K562 (cell line): ENCODE measurements around the gene MTOR. TPM values are rescaled to one million over a fixed set of nuclear protein-coding genes. Genes with fewer than 3 reads are reported as not detected.
A peak's percentile ranks its signal among the peaks of the same experiment; 100 is the strongest.

Experiments used
- CREBBP ChIP-seq: IDR thresholded peaks from one replicate; pipeline ENCODE4 v1.6.1; 2012; ENCODE audit warnings: low read depth, mild to moderate bottlenecking, control low read depth, inconsistent platforms, low read length
- NUFIP1 ChIP-seq: fragments of 450-650 bp; IDR thresholded peaks from 2 replicates; pipeline ENCODE4 v1.6.1; 2018; ENCODE audit not compliant: partially characterized antibody
- PHF8 ChIP-seq: fragments of 200-600 bp; sonication (generic); IDR thresholded peaks from 2 replicates; pipeline ENCODE4 v1.6.1; 2012; ENCODE audit warnings: mixed run types, mild to moderate bottlenecking, inconsistent platforms, low read length, moderate library complexity, borderline replicate concordance
- POLR2H ChIP-seq: IDR thresholded peaks from 2 replicates; pipeline ENCODE4 v1.6.1; 2016; ENCODE audit warnings: missing genetic modification characterization, low read depth, mild to moderate bottlenecking, control low read depth, missing compliant biosample characterization, moderate library complexity
- POU5F1 ChIP-seq: fragments of 150-350 bp; IDR thresholded peaks from 2 replicates; pipeline ENCODE4 v1.6.1; 2014; ENCODE audit warnings: borderline replicate concordance, low read length, low read depth, mild to moderate bottlenecking; ENCODE audit not compliant: partially characterized antibody
- TRIM28 ChIP-seq: fragments of 450-650 bp; IDR thresholded peaks from 2 replicates; pipeline ENCODE4 v1.6.1; 2017
- ZFX ChIP-seq: sonication (generic); formaldehyde crosslinking; IDR thresholded peaks from 2 replicates; pipeline ENCODE4 v1.8.0; 2022; ENCODE audit warnings: mild to moderate bottlenecking, missing genetic modification reagents, moderate library complexity
- ZNF764 ChIP-seq: fragments of 250-450 bp; sonication (Bioruptor Pico); IDR thresholded peaks from 2 replicates; pipeline ENCODE4 v1.4.0; 2020; ENCODE audit warnings: low read depth, mild to moderate bottlenecking, moderate library complexity
- ZZZ3 ChIP-seq: fragments of 450-650 bp; IDR thresholded peaks from 2 replicates; pipeline ENCODE4 v1.6.1; 2016; ENCODE audit warnings: antibody characterized with exemption, mild to moderate bottlenecking, moderate library complexity
- polyA plus RNA-seq, 8 experiments: library from polyadenylated mRNA; depleted of rRNA in 4 of 8; stranded (reverse) in 5 of 8; unstranded in 3 of 8; fragments of >200 nt; fragmentation: Nextera tagmentation in 2 of 8; fragmentation: Illumina TruSeq in 1 of 8; extraction: Ambion mirVana in 2 of 8; extraction: Trizol in 1 of 8; gene quantifications; 2 replicates each; pipeline versions ENCODE4 v1.2.1 to v1.2.3, GENCODE V29; 2011 to 2014; ENCODE audit warnings: inconsistent platforms in 1 of 8, missing spikeins in 1 of 8
- total RNA-seq, 7 experiments: library from RNA; depleted of rRNA in 6 of 7; stranded (reverse); fragments of >200 nt in 6 of 7; fragmentation: Illumina TruSeq in 2 of 7; extraction: Trizol in 2 of 7; gene quantifications; 2 replicates each; pipeline versions ENCODE4 v1.2.1 to v1.2.3, GENCODE V29; 2011 to 2021; ENCODE audit warnings: low replicate concordance in 1 of 7
- TF ChIP-seq, protein P1 (sequence below), 2 experiments: fragments of 450-650 bp; IDR thresholded peaks; 2 replicates each; pipeline ENCODE4 v1.6.1; 2016
- TF ChIP-seq, protein P2 (sequence below): IDR thresholded peaks from 2 replicates; pipeline ENCODE4 v1.6.1; 2011; ENCODE audit warnings: borderline replicate concordance, low read depth, mild to moderate bottlenecking, moderate library complexity, low read length; ENCODE audit not compliant: insufficient read depth, poor library complexity, severe bottlenecking
- TF ChIP-seq, protein P3 (sequence below): IDR thresholded peaks from 2 replicates; pipeline ENCODE4 v1.6.1; 2012; ENCODE audit warnings: low read depth, low read length, improper control_type of control experiment, borderline replicate concordance
- TF ChIP-seq, protein P4 (sequence below): sonication (generic); formaldehyde crosslinking; IDR thresholded peaks from 2 replicates; pipeline ENCODE4 v1.8.1; 2023; ENCODE audit warnings: mild to moderate bottlenecking, missing genetic modification reagents
- TF ChIP-seq, protein P5 (sequence below): fragments of 450-650 bp; IDR thresholded peaks from 2 replicates; pipeline ENCODE4 v1.6.1; 2016
- TF ChIP-seq, protein P6 (sequence below): sonication (generic); formaldehyde crosslinking; IDR thresholded peaks from 2 replicates; pipeline ENCODE4 v1.9.0; 2022; ENCODE audit warnings: mild to moderate bottlenecking, missing genetic modification reagents

Gene MTOR
- total and polyA plus RNA-seq, 9 of the 15 experiments (the other 6 are each of a cell fraction or from before 2014, with no cell fraction given) = 11.4 to 71.4 (median 52.2) TPM

DNA sequence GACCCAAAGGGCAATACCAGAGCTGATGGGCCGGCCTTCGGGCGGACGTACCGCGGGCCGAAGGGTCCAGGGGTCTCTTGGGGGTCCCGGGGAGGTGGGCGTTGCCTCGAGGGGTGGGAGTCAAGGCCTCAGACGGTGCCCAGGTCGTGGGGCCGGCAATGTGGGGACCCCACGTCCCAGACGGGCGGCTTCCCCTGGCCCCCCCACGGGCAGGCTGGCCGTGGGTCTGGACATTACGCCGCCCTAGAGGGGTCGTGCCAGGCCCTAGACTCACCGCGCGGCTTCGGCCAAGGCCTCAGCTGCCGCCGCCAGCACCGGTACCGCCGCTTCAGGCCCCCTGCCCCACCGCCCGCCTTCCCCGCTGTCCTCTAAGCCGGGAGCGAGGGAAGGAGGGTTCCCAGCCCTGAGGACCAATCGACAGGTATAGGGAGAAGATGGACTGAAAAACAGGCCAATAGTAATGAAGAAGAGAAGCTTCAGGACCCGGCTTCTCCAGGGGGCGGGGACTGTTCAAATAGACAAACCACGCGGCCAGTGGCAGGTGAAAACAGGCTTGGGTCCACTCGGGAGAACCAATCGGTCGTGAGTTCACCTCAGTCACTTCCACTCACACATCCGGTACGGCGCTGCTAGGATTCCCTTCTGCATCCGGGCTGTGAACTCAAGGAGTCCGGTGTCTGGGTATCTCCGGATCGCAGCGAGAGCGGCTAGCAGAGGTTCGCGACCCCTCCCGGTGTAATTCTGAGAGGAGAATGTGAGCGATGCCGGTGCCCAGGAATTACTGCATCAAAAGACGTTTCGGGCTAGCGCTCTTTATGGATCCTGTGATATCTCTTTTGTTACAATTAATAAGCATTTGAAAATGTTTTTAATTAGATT is at the start of gene MTOR (continued):
- TF ChIP-seq, protein P1, sequence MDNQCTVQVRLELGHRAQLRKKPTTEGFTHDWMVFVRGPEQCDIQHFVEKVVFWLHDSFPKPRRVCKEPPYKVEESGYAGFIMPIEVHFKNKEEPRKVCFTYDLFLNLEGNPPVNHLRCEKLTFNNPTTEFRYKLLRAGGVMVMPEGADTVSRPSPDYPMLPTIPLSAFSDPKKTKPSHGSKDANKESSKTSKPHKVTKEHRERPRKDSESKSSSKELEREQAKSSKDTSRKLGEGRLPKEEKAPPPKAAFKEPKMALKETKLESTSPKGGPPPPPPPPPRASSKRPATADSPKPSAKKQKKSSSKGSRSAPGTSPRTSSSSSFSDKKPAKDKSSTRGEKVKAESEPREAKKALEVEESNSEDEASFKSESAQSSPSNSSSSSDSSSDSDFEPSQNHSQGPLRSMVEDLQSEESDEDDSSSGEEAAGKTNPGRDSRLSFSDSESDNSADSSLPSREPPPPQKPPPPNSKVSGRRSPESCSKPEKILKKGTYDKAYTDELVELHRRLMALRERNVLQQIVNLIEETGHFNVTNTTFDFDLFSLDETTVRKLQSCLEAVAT (IDR thresholded peaks at IDR 0.05) = peak in 1 of 2 experiments; percentile 40; a peak in 1 of 4 replicates
- peak; percentile 87 for TF ChIP-seq ZZZ3
- no peak for TF ChIP-seq POU5F1
- no peak for TF ChIP-seq NUFIP1
- 0 out of 2 replicates have a peak, but pooled peaks have one; percentile 56 for TF ChIP-seq ZNF764 (CRISPR knock-in tag)
- TF ChIP-seq, protein P2, sequence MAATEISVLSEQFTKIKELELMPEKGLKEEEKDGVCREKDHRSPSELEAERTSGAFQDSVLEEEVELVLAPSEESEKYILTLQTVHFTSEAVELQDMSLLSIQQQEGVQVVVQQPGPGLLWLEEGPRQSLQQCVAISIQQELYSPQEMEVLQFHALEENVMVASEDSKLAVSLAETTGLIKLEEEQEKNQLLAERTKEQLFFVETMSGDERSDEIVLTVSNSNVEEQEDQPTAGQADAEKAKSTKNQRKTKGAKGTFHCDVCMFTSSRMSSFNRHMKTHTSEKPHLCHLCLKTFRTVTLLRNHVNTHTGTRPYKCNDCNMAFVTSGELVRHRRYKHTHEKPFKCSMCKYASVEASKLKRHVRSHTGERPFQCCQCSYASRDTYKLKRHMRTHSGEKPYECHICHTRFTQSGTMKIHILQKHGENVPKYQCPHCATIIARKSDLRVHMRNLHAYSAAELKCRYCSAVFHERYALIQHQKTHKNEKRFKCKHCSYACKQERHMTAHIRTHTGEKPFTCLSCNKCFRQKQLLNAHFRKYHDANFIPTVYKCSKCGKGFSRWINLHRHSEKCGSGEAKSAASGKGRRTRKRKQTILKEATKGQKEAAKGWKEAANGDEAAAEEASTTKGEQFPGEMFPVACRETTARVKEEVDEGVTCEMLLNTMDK = no peak
- TF ChIP-seq, protein P3, sequence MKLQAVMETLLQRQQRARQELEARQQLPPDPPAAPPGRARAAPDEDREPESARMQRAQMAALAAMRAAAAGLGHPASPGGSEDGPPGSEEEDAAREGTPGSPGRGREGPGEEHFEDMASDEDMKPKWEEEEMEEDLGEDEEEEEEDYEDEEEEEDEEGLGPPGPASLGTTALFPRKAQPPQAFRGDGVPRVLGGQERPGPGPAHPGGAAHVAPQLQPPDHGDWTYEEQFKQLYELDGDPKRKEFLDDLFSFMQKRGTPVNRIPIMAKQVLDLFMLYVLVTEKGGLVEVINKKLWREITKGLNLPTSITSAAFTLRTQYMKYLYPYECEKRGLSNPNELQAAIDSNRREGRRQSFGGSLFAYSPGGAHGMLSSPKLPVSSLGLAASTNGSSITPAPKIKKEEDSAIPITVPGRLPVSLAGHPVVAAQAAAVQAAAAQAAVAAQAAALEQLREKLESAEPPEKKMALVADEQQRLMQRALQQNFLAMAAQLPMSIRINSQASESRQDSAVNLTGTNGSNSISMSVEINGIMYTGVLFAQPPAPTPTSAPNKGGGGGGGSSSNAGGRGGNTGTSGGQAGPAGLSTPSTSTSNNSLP = peak; percentile 78; the same call in 1 of the 2 replicates
- TF ChIP-seq CREBBP = no peak
- peak; percentile 76 for TF ChIP-seq POLR2H (tag)
- peak; percentile 98 for TF ChIP-seq PHF8
- TF ChIP-seq, protein P4, sequence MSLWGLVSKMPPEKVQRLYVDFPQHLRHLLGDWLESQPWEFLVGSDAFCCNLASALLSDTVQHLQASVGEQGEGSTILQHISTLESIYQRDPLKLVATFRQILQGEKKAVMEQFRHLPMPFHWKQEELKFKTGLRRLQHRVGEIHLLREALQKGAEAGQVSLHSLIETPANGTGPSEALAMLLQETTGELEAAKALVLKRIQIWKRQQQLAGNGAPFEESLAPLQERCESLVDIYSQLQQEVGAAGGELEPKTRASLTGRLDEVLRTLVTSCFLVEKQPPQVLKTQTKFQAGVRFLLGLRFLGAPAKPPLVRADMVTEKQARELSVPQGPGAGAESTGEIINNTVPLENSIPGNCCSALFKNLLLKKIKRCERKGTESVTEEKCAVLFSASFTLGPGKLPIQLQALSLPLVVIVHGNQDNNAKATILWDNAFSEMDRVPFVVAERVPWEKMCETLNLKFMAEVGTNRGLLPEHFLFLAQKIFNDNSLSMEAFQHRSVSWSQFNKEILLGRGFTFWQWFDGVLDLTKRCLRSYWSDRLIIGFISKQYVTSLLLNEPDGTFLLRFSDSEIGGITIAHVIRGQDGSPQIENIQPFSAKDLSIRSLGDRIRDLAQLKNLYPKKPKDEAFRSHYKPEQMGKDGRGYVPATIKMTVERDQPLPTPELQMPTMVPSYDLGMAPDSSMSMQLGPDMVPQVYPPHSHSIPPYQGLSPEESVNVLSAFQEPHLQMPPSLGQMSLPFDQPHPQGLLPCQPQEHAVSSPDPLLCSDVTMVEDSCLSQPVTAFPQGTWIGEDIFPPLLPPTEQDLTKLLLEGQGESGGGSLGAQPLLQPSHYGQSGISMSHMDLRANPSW (CRISPR knock-in tag) = no peak
- TF ChIP-seq, protein P5, sequence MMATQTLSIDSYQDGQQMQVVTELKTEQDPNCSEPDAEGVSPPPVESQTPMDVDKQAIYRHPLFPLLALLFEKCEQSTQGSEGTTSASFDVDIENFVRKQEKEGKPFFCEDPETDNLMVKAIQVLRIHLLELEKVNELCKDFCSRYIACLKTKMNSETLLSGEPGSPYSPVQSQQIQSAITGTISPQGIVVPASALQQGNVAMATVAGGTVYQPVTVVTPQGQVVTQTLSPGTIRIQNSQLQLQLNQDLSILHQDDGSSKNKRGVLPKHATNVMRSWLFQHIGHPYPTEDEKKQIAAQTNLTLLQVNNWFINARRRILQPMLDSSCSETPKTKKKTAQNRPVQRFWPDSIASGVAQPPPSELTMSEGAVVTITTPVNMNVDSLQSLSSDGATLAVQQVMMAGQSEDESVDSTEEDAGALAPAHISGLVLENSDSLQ = peak; percentile 100
- TF ChIP-seq TRIM28 = peak; percentile 61; the same call in 1 of the 2 replicates
- TF ChIP-seq, protein P6, sequence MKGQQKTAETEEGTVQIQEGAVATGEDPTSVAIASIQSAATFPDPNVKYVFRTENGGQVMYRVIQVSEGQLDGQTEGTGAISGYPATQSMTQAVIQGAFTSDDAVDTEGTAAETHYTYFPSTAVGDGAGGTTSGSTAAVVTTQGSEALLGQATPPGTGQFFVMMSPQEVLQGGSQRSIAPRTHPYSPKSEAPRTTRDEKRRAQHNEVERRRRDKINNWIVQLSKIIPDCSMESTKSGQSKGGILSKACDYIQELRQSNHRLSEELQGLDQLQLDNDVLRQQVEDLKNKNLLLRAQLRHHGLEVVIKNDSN (CRISPR knock-in tag) = peak; percentile 39; the same call in 1 of the 2 replicates
- peak; percentile 83 for TF ChIP-seq ZFX (CRISPR knock-in tag)
